GM10266 (cell line): Measurements from ENCODE around the gene KCNT2.
A peak's percentile ranks its signal among the peaks of the same experiment; 100 is the strongest.

Experiments
- DNase-seq: peaks from one replicate; pipeline ENCODE4 v3.0.0; 2012; ENCODE audit errors: extremely low spot score
- CTCF ChIP-seq: IDR thresholded peaks from 2 replicates; pipeline ENCODE4 v1.5.1; 2012; ENCODE audit warnings: mild to moderate bottlenecking, low read depth; ENCODE audit not compliant: control insufficient read depth, insufficient read depth; ENCODE audit errors: missing control alignments

The KCNT2 gene

GRCh38 chr1:196608390-196609369, at the start of gene KCNT2:
TSS of gene KCNT2 (minus strand) at chr1:196608440. CDS start at chr1:196608309, 131 bp downstream.
- DNase-seq = peak; percentile 4

GRCh38 chr1:196655494-196655893, 47.3 kb upstream of the KCNT2 start:
- DNase-seq = no peak
- TF ChIP-seq CTCF = no peak

More at GRCh38 chr1:196608390-196609369, at the start of gene KCNT2:
- TF ChIP-seq CTCF = no peak

- TF ChIP-seq CTCF = no peak
- DNase-seq = no peak
Observed at GRCh38 chr1:196655071-196655470, 46.8 kb upstream of the KCNT2 start.

- DNase-seq = no peak
- no peak for TF ChIP-seq CTCF
Observed at GRCh38 chr1:196654271-196654670, 46.0 kb upstream of the KCNT2 start.

- no peak for DNase-seq
- no peak for TF ChIP-seq CTCF
Observed at GRCh38 chr1:196651637-196652215, 43.5 kb upstream of the KCNT2 start, which contains the start of gene CFH. TSS of gene CFH (plus strand) at chr1:196652043. CDS start at chr1:196652118, 75 bp downstream.

GRCh38 chr1:196651079-196651478, 42.8 kb upstream of the KCNT2 start:
- DNase-seq = no peak
- no peak for TF ChIP-seq CTCF
